HuH-7.5 (cell line): ENCODE data around the gene CDK2.
"Not testable (repeated sequence)": the region's sequence is repeated elsewhere in the genome, so short reads cannot be mapped to it uniquely, and the experiment has no call there.

Source experiments
- DNase-seq: peaks from one replicate; pipeline ENCODE4 v3.0.0; 2011; ENCODE audit warnings: low spot score

CDK2 gene

GRCh38 chr12:55981882-55982281, 15.3 kb downstream of the CDK2 start:
- not testable (repeated sequence) for DNase-seq

- DNase-seq: no peak
Observed at GRCh38 chr12:55982319-55982936, 15.8 kb downstream of the CDK2 start.

DNA sequence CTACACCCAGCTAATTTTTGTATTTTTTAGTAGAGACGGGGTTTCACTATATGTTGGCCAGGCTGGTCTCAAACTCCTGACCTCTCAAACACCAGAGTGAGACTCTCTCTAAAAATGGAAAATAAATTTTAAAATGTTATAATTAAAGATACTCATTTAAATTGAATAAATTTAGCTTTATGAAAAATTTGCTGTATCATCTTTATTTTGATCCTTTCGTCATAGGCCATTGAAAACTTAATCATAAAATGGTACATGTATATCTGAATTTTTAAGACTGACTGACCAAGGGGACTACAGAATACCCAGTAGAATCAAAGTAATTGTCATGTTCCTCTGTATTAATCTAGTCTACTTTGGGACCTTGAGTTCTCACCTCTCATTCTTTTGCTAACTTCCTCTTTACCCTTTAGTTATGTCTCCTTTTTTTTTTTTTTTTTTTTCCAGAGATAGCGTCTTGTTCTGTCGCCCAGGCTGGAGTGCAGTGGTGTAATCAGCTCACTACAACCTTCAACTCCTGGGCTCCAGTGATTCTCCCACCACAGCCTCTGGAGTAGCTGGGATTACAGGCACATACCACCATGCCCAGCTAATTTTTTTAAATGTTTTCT, 16.7 kb downstream of the CDK2 start:
- DNase-seq: no peak

DNA sequence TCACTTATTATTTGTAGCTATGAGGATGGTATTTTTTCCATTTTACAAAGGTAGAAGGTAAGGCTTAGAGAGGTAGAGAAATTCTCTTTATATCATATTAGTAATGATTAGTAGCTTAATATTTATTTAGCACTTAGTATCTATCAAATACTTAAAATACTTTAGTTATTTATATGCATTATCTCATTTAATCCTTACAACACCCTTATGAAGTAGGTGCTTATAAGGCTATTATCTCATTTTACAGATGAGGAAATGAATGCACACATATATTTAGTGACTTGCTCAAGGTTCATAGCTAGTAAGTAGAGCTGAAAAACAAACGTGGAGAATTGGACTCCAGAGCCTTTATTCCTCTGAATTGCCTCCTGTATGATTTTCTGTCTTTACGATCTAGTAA, 18.2 kb downstream of the CDK2 start:
- DNase-seq: no peak

DNA sequence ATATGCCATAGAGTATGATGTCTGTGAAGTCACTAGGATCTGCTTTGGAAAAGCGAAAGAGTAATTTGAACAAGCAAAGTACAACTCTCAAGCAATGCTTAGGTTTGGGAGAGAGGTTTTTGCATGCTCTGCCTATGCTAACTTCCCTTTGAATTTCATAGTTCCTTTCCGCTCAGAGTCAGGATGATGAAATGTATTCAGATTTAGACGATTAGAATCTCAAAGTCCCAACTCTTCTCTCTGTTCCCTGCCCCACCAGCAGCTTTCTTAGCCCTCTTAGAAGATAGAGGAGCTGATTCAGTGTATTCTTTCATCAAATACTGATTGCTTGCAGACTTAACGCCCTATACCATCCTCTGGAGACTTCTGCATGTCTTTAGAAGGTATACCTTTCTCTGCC, 18.7 kb downstream of the CDK2 start:
- no peak for DNase-seq

DNA sequence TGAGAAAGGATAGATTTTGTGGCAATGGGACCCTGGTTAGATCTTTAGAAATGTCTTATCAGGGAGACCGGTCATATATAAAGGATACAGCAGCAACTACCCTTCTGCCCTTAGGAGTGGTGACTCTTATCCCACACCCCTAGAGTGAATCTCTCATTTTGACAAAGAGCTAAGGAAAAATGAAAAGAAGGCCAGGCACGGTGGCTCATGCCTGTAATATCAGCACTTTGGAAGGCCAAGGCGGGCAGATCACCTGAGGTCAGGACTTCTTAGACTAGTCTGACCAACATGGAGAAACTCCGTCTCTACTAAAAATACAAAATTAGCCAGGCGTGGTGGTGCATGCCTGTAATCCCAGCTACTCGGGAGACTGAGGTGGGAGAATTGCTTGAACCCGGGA, 19.3 kb downstream of the CDK2 start:
- not testable (repeated sequence) for DNase-seq

- DNase-seq: no peak
Observed at GRCh38 chr12:55991110-55991509, 24.5 kb downstream of the CDK2 start.

DNA sequence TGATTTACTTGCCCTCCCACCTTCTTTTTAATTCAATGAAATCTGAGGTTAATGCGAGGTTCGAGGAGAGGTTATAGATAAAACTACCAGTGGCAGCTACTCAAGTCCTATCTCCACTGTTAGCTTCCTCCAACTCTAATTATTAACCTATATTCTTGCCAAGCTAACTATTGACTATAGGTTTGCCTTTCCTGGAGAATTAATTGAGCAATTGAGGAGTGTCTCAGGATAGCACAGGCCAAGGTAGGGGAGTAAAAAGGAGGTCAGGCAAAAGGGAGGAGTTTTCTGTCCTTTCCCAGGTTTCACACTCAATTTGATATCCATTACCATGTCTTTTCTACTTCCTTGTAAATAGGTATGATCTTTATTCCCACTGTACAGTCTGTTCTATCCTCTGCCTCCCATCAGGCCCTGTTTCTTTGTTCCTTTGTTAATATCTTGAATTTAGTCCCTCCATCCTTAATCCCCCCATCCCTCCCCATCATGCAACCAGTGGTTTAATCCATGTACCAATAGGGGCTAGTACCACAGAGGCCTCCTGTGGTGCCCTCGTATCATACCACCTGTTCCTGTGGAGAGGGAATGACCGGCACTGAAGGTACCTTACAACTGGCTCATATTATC, 26.7 kb downstream of the CDK2 start:
- no peak for DNase-seq

DNA sequence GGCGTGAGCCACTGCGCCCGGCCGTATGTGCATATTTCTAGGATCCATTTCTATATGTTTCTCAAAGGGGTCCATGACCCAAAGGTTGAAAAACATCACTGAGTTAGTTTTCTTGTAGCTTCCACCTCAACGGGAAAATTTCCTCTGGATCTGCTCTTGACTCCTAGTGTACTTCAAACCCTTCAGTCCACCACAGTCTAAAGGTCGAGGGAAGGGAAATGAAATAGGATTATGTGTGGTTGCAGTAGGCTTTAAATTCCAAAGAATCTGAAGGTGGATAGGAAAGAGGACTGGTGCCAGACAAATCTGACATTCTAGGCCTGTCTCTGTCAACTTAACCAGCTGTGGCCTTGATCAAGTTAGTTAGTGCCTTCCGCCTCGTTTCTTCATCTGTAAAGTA, 28.7 kb downstream of the CDK2 start:
- no peak for DNase-seq

DNA sequence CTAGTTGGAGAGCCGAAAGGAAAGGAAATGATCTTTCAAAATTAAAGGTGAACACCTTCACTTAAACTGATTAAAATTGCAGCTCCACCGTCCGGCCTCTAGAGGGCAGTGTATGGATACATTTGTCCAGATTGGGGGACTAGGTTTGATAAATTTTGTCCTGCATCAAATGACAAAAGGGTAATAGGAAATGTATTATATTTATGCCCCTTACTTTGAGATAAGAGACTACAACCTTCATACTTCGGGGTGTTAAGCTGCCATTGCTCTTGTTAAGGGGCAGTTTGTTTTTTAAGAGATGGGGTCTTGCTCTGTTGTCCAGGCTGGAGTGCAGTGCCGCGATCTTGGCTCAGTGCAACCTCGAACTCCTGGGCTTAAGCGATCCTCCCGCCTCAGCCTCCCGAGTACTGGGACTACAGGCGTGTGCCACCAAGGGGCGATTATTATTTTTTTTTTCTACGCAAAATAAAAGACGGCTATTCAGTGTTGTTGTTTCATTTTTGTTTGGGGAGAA, 29.6 kb downstream of the CDK2 start:
- DNase-seq: no peak

GRCh38 chr12:55996715-55997534, 30.3 kb downstream of the CDK2 start, which contains the start of gene SUOX:
TSS of gene SUOX (plus strand) at chr12:55997276. CDS start at chr12:56002222, 4,946 bp downstream.
- peak; percentile 99 for DNase-seq

- DNase-seq: peak; percentile 56
Observed at GRCh38 chr12:55997535-55997859, 30.9 kb downstream of the CDK2 start.

- not testable (repeated sequence) for DNase-seq
Observed at GRCh38 chr12:55999522-55999921, 32.9 kb downstream of the CDK2 start.

DNA sequence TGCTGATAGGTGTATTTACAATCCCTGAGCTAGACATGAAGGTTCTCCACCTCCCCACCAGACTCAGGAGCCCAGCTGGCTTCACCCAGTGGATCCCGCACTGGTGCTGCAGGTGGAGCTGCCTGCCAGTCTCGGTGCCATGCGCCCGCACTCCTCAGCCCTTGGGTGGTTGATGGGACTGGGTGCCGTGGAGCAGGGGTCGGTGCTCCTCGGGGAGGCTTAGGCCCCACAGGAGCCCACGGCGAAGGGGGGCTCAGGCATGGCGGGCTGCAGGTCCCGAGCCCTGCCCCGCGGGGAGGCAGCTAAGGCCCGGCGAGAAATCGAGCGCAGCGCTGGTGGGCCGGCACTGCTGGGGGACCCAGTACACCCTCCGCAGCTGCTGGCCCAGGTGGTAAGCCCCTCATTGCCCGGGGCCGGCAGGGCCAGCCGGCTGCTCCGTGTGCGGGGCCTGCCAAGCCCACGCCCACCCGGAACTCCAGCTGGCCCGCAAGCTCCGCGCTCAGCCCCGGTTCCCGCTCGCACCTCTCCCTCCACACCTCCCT, 33.4 kb downstream of the CDK2 start:
- not testable (repeated sequence) for DNase-seq

DNA sequence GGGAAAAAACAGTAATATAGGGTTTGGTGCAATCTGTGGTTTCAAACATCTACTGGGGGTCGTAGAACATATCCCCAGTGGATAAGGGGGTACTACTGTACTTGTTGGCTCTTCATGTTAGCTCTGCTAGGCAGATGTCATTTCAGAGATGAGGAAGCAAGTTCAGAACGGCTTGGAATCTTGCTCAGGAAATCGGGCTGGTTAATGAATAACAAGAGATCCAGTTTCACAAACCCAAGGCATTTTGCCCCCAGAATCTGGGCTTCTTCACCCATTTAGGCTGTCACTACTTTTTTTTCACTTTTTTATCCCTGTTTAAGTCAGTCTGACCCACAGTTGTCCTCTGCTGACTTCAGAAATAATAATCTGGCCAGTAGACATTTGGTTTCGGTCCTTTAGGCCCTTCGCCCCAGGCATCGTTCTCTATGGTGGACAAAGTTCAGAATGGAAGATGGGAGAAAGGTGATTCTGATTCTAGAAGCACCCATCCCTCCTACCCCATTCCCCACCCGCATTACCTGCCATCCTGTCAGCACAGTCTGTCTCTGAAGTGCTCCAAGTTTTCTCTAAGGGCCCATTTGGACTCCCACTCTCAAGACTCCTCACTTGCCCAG, 35.0 kb downstream of the CDK2 start:
- DNase-seq: peak; percentile 46

DNA sequence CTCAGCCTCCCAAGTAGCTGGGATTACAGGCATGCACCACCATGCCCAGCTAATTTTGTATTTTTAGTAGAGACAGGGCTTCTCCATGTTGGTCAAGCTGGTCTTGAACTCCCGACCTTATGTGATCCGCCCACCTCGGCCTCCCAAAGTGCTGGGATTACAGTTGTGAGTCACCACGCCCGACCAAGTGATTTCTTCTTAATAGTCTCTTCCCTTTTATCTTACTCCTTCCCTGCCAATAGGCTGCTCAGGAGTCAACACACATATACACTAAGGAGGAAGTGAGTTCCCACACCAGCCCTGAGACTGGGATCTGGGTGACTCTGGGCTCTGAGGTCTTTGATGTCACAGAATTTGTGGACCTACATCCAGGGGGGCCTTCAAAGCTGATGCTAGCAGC, 36.7 kb downstream of the CDK2 start:
- not testable (repeated sequence) for DNase-seq

- DNase-seq: no peak
Observed at GRCh38 chr12:56004211-56004610, 37.6 kb downstream of the CDK2 start.

DNA sequence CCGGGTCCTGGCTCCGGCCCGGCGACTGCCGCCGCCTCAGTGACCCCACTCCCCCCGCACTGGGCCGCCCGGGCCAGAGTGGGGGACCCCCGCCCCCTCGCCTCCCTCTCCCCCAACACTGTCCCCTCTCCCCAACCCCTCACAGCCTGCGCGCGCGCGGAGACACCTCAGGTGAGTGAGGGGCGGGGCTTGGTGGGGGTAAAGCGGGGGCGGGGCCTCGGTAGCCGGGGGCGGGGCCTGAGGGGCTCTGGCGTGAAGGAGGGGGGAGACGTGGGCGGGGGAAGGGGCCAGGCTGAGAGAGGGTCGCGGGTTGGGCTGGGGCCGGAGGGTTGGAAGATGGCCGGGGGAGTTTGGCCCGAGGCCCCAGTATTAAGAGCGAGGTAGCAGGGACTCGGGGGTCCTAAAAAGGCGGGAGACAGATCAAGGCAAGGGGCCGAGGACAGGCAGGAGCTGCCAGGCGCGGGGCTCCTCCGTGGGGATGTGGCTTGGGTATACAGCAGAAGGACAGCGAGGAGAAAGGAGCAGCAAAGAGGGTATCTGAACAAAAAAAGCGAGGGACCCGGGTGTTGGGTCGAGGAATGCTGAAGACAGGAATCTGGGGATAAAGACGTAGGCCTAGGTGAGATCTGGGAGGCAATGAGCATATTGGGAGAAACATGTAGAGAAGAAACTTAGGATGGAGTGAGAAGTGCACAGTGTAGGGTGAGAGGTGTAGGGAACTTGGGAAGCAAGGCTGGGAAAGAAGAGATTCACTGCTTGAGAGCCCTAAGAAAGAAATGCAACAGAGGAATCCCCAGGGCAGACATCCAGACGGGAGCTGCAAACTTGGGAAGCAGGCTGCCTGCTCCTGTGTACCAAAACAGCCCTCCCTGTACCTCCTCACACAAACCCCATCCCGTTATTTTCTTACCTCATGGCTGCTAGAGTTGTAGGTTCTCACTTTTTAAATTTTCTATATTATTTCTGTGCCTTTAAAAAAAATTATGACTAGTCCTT, 41.2 kb downstream of the CDK2 start:
- DNase-seq: peak; percentile 70

- peak; percentile 35 for DNase-seq
Observed at GRCh38 chr12:56010111-56010570, 43.5 kb downstream of the CDK2 start.

GRCh38 chr12:56011509-56012090, 45.0 kb downstream of the CDK2 start:
- DNase-seq: no peak
